ENCODE results near the gene KCNIP2. TPM values are rescaled to one million over a fixed set of nuclear protein-coding genes. Genes with fewer than 3 reads are reported as not detected.

Gene KCNIP2
- total and polyA plus RNA-seq, 2 of the 4 experiments (the other 2 are of a cell fraction) = under 0.01 to 0.87 TPM

GRCh38 chr10:101845893-101846292, 2.3 kb upstream of the KCNIP2 start:
- Histone ChIP-seq H4K91ac (ENCODE audit: insufficient read depth, low read depth, low read length) (no peak overlapping the region), H3K4ac (ENCODE audit: low read depth, low read length) (no peak overlapping the region), H3K9me3 (ENCODE audit: control insufficient read depth, insufficient read depth, low read length) (no peaks in the 10 kb centered on the region), H3K4me1 (ENCODE audit: control insufficient read depth, insufficient read depth, low read length) (peaks cover 6% of the 10 kb centered on the region; the same call in 1 of the 2 replicates), H4K5ac (ENCODE audit: low read depth, low read length) (no peak overlapping the region), H3K23ac (ENCODE audit: low read depth, low read length) (no peak overlapping the region), H3K4me2 (ENCODE audit: low read depth, low read length) (no peak overlapping the region), H3K36me3 (ENCODE audit: control insufficient read depth, insufficient read depth, low read length) (peaks cover 4% of the 10 kb centered on the region; the same call in 1 of the 2 replicates), H3K27me3 (ENCODE audit: control insufficient read depth, insufficient read depth, low read length) (no peaks in the 10 kb centered on the region), H2AFZ (replicated peaks; ENCODE audit: low read length, poor library complexity) (no peak overlapping the region), H3K79me1 (ENCODE audit: low read depth in 1 of 2, low read length in 2 of 2) (no peaks in the 10 kb centered on the region; a peak in 2 of 4 replicates), H4K8ac (ENCODE audit: low read depth in 2 of 2, low read length in 2 of 2) (no peak overlapping the region), H3K14ac (replicated peaks; ENCODE audit: low read depth, low read length) (no peak overlapping the region), H3K18ac (ENCODE audit: low read depth, low read length) (no peak overlapping the region), H2BK15ac (ENCODE audit: low read depth, low read length) (no peak overlapping the region), H3K9me1 (ENCODE audit: insufficient read depth, low read length) (peaks cover 18% of the 10 kb centered on the region; the same call in 1 of the 2 replicates), H2AK5ac (ENCODE audit: low read depth, low read length) (no peak overlapping the region), H2BK5ac (ENCODE audit: low read depth, low read length, poor library complexity, severe bottlenecking) (no peak overlapping the region), H4K20me1 (ENCODE audit: insufficient read depth, low read length) (peaks cover 41% of the 10 kb centered on the region), H2AK9ac (replicated peaks; ENCODE audit: low read depth, low read length, poor library complexity) (no peak overlapping the region), H3K56ac (ENCODE audit: extremely low read depth, insufficient read depth, low read length) (no peak overlapping the region), H2BK20ac (ENCODE audit: low read depth, low read length) (no peak overlapping the region), H2BK120ac (ENCODE audit: low read depth, low read length) (no peak overlapping the region), H3K27ac (ENCODE audit: insufficient read depth, low read length) (no peak overlapping the region), H3K4me3 (ENCODE audit: insufficient read depth, low read depth, low read length) (no peak overlapping the region), H3K9ac (ENCODE audit: low read depth, low read length) (no peak overlapping the region)
- TF ChIP-seq ELK1 (IDR thresholded peaks at IDR 0.05; ENCODE audit: borderline replicate concordance, low read depth, low read length) (no peak), USF2 (IDR thresholded peaks at IDR 0.05; ENCODE audit: low read depth, low read length) (no peak), RAD21 (IDR thresholded peaks at IDR 0.05; ENCODE audit: low read length) (no peak), CEBPB (IDR thresholded peaks at IDR 0.05; ENCODE audit: low read depth, low read length) (no peak), MAFK (IDR thresholded peaks at IDR 0.05; ENCODE audit: low read depth, low read length) (no peak), RCOR1 (IDR thresholded peaks at IDR 0.05; ENCODE audit: insufficient replicate concordance, low read length) (no peak), CTCF (conservative IDR thresholded peaks at IDR 0.05; ENCODE audit: low read depth, low read length) (no peak), BHLHE40 (IDR thresholded peaks at IDR 0.05; ENCODE audit: low read depth, low read length) (no peak), MAZ (IDR thresholded peaks at IDR 0.05; ENCODE audit: borderline replicate concordance, low read depth, low read length) (no peak), RFX5 (IDR thresholded peaks at IDR 0.05; ENCODE audit: low read depth, low read length) (no peak), FOS (IDR thresholded peaks at IDR 0.05; ENCODE audit: low read depth, low read length) (no peak)
- ATAC-seq (ENCODE audit: low read depth) (no peak), DNase-seq (no peak)
- WGBS, 2 experiments (ENCODE audit: extremely low coverage in 2 of 2, insufficient read length in 1 of 2) = 83% methylated on average over 1 of the region's 3 CpGs; no CpG with 5 or more reads in 1 of the 2 experiments
- CTCF ChIA-PET = interaction anchor here (0.5 to 0.7 kb wide), 2 partner anchors 61 to 175 kb away, joined by 3 to 8 read pairs; no protein-coding TSS in a partner anchor
- intact Hi-C loops (cut with micrococcal nuclease) (loop anchor here (2.0 kb wide), 1 partner anchor 37 kb away; no protein-coding TSS in a partner anchor), dilution Hi-C loops (cut with HindIII; ENCODE audit: low sequenced_read_pairs, unreplicated experiment) (no loop called here), in situ Hi-C loops (cut with MboI; ENCODE audit: low sequenced_read_pairs) (no loop called here)
- no TSS peak for BruUV-seq (replicated peaks)
- POLR2A ChIA-PET (ENCODE audit: unreplicated experiment) = no interaction called here

Measured in IMR-90 (cell line).